Liver (tissue), 3 donors: ENCODE data around the gene C3.

Source experiments
- GABPA ChIP-seq, 2 donors: IDR thresholded peaks in 1 of 2; conservative IDR thresholded peaks in 1 of 2; 2 replicates each; pipeline ENCODE4 v1.6.1; 2016; ENCODE audit warnings: antibody characterized with exemption in 2 of 2, mild to moderate bottlenecking in 1 of 2, moderate library complexity in 1 of 2
- JUND ChIP-seq, 2 donors: IDR thresholded peaks; 2 replicates each; pipeline ENCODE4 v1.6.1; 2016; ENCODE audit warnings: antibody characterized with exemption in 2 of 2
- RAD21 ChIP-seq, 2 donors: IDR thresholded peaks; 2 replicates each; pipeline ENCODE4 v1.6.1; 2016; ENCODE audit warnings: antibody characterized with exemption in 2 of 2, mild to moderate bottlenecking in 2 of 2
- TAF1 ChIP-seq: conservative IDR thresholded peaks from 2 replicates; pipeline ENCODE4 v1.6.1; 2016; ENCODE audit warnings: antibody characterized with exemption, mild to moderate bottlenecking
- YY1 ChIP-seq: IDR thresholded peaks from 2 replicates; pipeline ENCODE4 v1.6.1; 2016; ENCODE audit warnings: antibody characterized with exemption, mild to moderate bottlenecking
- TF ChIP-seq, protein P1 (sequence below): fragments of 150-350 bp; IDR thresholded peaks from 2 replicates; pipeline ENCODE4 v1.5.1; 2017; ENCODE audit warnings: improper control_type of control experiment, low read depth, low read length; ENCODE audit not compliant: missing input control
- TF ChIP-seq, protein P2 (sequence below): IDR thresholded peaks from 2 replicates; pipeline ENCODE4 v1.6.1; 2016; ENCODE audit warnings: antibody characterized with exemption
- TF ChIP-seq, protein P3 (sequence below): IDR thresholded peaks from 2 replicates; pipeline ENCODE4 v1.6.1; 2016; ENCODE audit warnings: antibody characterized with exemption
- donor health status: healthy.
- donor health status: healthy.

DNA sequence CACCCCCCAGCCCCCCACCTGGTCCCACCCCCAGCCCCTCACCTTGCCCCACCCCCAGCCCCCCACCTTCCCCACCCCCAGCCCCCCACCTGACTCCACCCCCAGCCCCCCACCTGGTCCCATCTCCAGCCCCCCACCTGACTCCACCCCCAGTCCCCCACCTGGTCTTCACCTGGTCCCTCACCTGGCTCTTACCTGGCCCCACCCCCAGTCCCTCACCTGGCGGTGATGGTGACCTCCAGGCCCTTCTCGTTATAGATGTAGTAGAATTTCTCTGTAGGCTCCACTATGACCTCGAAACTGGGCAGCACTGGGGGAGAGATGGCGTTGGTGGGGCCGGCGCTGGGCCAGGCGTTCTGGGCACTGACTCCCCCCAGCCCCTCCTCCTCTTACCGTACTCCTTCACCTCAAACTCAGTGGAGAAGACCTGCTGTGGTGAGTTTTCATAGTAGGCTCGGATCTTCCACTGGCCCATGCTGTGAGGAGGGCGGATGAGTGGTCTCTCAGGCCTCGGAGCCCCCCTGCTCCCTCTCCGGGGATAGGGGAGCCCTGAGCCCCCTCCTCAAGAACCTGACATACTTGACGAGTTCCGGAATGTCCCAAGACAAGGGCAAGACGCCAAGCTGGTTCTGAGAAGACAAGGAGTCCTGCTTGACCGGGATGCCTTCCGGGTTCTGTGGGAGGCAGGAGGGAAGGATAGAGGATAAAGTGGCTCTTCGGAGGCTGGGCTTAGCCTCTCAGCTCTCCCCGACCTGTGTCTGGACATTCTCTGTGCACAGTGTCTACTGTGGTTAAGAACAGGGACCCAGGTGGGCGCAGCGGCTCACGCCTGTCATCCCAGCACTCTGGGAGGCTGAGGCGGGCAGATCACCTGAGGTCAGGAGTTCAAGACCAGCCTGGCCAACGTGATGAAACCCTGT, 6.4 kb downstream of the C3 start:
- TF ChIP-seq, protein P1, sequence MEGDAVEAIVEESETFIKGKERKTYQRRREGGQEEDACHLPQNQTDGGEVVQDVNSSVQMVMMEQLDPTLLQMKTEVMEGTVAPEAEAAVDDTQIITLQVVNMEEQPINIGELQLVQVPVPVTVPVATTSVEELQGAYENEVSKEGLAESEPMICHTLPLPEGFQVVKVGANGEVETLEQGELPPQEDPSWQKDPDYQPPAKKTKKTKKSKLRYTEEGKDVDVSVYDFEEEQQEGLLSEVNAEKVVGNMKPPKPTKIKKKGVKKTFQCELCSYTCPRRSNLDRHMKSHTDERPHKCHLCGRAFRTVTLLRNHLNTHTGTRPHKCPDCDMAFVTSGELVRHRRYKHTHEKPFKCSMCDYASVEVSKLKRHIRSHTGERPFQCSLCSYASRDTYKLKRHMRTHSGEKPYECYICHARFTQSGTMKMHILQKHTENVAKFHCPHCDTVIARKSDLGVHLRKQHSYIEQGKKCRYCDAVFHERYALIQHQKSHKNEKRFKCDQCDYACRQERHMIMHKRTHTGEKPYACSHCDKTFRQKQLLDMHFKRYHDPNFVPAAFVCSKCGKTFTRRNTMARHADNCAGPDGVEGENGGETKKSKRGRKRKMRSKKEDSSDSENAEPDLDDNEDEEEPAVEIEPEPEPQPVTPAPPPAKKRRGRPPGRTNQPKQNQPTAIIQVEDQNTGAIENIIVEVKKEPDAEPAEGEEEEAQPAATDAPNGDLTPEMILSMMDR: no peak
- TF ChIP-seq JUND (IDR thresholded peaks at IDR 0.05): no peak
- no peak for TF ChIP-seq YY1
- no peak for TF ChIP-seq RAD21 (IDR thresholded peaks at IDR 0.05)
- TF ChIP-seq, protein P2, sequence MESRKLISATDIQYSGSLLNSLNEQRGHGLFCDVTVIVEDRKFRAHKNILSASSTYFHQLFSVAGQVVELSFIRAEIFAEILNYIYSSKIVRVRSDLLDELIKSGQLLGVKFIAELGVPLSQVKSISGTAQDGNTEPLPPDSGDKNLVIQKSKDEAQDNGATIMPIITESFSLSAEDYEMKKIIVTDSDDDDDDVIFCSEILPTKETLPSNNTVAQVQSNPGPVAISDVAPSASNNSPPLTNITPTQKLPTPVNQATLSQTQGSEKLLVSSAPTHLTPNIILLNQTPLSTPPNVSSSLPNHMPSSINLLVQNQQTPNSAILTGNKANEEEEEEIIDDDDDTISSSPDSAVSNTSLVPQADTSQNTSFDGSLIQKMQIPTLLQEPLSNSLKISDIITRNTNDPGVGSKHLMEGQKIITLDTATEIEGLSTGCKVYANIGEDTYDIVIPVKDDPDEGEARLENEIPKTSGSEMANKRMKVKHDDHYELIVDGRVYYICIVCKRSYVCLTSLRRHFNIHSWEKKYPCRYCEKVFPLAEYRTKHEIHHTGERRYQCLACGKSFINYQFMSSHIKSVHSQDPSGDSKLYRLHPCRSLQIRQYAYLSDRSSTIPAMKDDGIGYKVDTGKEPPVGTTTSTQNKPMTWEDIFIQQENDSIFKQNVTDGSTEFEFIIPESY: no peak
- TF ChIP-seq TAF1: no peak
- TF ChIP-seq GABPA (IDR thresholded peaks at IDR 0.05 in 1 of 2, conservative IDR thresholded peaks at IDR 0.05 in 1 of 2): no peak
- TF ChIP-seq, protein P3, sequence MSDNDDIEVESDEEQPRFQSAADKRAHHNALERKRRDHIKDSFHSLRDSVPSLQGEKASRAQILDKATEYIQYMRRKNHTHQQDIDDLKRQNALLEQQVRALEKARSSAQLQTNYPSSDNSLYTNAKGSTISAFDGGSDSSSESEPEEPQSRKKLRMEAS: no peak
